SJSA1 (cell line): ENCODE data around the gene PITRM1. TPM values are rescaled to one million over a fixed set of nuclear protein-coding genes. Genes with fewer than 3 reads are reported as not detected.

Experiments used
- DNase-seq, 2 experiments: peaks; one replicate each; pipeline ENCODE4 v3.0.0-alpha.2; 2015 to 2020; ENCODE audit warnings: low spot score in 2 of 2, low read depth in 1 of 2
- H3K27ac ChIP-seq: fragments of 250-450 bp; sonication (Bioruptor Pico); 2 replicates; pipeline ENCODE4 v1.5.1; 2020; ENCODE audit warnings: mild to moderate bottlenecking, moderate library complexity
- H3K27me3 ChIP-seq: fragments of 250-450 bp; sonication (Bioruptor Pico); replicated peaks from 2 replicates; pipeline ENCODE4 v1.5.1; 2020; ENCODE audit warnings: mild to moderate bottlenecking, moderate library complexity
- H3K36me3 ChIP-seq: fragments of 250-450 bp; sonication (Bioruptor Pico); 2 replicates; pipeline ENCODE4 v1.5.1; 2020; ENCODE audit warnings: mild to moderate bottlenecking
- H3K4me1 ChIP-seq: fragments of 250-450 bp; sonication (Bioruptor Pico); replicated peaks from 2 replicates; pipeline ENCODE4 v1.6.1; 2021; ENCODE audit warnings: mild to moderate bottlenecking
- H3K4me3 ChIP-seq: fragments of 250-450 bp; sonication (Bioruptor Pico); 2 replicates; pipeline ENCODE4 v1.5.1; 2020; ENCODE audit warnings: mild to moderate bottlenecking
- H3K9me3 ChIP-seq: fragments of 250-450 bp; sonication (Bioruptor Pico); replicated peaks from 2 replicates; pipeline ENCODE4 v1.5.1; 2020; ENCODE audit warnings: mild to moderate bottlenecking
- total RNA-seq: library from RNA; depleted of rRNA; stranded (reverse); fragments of >200 nt; shearing (Covaris generic); gene quantifications from 2 replicates; pipeline ENCODE4 v1.2.3, GENCODE V29; 2014

Gene PITRM1
- total RNA-seq, 1 experiment from 2014 or later = 72.8 TPM

DNA sequence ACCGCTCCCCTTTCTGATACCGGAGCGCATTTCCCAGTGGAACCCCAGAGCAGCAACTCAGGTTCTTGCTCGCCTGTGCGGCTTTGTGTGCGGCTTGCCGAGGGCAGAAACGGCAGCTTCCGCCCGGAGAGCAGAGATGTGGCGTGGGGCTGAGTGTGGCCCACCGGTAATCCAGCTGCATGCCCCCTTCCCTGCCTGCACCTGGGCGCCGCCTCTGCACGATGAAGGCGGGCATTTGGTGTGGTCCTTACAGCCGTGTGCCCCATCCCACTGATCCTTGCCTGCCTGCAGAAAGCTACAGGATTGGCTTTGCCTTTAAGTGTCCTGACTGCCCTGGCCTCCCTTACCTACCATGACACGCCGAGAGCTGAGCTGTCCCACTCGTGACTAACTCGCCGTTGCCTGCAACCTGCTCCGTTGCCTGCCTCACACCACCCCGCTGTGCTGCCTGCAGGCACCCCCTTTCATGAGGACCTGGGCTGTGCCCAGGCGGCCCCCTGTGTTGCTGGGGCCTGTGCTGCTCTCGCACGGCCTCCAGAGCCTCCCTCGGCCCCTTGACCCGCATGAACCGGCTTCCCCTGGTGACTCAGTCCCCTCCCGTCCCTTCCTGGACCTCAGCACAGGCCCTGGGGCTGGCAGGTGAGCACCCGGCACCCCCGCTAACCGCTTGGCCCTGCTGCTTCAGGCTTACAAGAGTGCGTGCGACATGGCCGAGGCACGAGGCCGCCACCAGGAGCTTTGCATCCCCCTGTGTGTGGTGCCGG lies 48.0 kb downstream of the PITRM1 start:
- Histone ChIP-seq H3K27me3 (no peaks in the 10 kb centered on the region), H3K36me3 (peaks cover 98% of the 10 kb centered on the region), H3K4me1 (peaks cover 18% of the 10 kb centered on the region), H3K27ac (no peak overlapping the region), H3K4me3 (no peak overlapping the region), H3K9me3 (no peaks in the 10 kb centered on the region)
- no peak for DNase-seq

DNA sequence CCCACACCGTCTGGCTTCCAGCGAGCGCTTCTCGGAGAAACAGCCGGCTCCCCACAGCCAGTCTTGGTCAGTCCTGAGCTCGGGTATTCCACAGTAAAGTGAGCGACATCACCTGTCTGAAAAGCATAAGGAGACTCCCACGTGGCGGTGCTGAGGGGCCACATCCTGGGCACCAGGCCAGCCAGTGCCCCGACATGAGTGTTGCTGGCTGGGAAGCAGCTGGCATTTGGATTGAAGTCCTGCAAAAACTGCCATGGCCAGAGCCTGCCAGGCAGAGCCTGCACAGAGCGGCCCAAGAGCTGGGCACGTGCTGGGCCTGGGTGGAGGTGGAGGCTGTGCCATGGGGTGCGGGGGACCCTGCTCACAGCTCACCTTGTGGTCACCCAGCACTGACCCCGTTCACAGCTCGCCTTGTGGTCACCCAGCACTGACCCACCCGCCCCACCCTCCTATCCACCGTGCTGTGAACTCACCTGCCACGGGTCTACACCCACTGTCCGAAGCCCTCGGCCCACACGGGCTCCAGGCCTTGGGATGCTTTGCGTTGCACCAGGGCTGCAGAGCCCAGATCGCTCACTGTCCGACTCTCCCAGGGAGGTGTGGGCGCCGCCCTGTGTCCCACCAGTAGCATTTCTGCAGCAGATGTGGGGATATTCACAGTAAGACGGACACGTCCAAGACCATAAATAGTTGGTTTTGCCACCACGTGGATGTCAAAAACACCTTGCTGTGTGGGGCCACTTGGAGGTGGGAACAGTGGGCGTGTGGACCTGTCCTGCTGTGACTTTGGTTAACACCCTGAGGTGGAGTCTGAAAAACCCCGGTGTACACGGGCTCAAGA lies 48.8 kb downstream of the PITRM1 start:
- Histone ChIP-seq H3K4me1 (peaks cover 18% of the 10 kb centered on the region), H3K4me3 (no peak overlapping the region), H3K36me3 (peaks cover 98% of the 10 kb centered on the region), H3K9me3 (no peaks in the 10 kb centered on the region), H3K27me3 (no peaks in the 10 kb centered on the region), H3K27ac (no peak overlapping the region)
- no peak for DNase-seq

DNA sequence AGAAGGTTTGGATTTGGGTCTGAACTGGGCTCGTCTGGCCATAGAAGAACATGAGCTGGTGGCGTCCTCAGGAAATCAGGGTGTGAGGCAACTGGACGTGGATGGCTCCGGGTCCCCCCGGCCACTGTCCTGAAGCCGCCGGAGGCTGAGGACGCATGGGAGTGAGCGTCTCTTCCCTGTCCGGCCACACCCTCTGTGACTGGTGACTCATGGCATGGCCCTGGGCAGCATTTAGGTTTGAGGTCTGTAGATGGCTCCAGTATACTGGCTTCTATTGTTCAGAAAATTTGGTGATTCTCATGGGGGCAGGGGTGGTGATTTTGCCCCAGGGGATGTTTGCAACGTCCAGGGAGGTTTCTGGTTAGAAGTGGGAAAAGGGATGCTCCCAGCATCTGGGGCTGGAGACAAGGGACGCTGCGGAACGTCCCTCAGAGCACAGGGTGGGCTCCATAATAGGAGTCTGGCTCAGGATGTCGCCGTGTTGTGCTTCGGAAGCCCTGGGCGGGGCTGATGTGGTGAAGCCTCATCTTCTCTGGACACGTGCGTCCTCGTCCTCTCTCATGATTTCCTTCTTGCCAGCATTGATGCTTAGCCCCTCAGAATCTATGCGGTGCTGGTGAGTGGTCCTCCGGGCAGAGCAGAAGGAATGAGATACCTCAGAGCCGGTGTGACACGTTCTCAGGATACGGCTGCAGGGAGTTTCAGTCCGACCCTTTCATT lies 49.9 kb downstream of the PITRM1 start:
- H3K36me3 ChIP-seq = peaks cover 98% of the 10 kb centered on the region
- H3K4me3 ChIP-seq = no peak overlapping the region
- peaks cover 18% of the 10 kb centered on the region for H3K4me1 ChIP-seq
- H3K9me3 ChIP-seq = no peaks in the 10 kb centered on the region
- peak; percentile 83 to 89 for DNase-seq
- no peaks in the 10 kb centered on the region for H3K27me3 ChIP-seq
- H3K27ac ChIP-seq = peak overlapping the region; percentile 65

DNA sequence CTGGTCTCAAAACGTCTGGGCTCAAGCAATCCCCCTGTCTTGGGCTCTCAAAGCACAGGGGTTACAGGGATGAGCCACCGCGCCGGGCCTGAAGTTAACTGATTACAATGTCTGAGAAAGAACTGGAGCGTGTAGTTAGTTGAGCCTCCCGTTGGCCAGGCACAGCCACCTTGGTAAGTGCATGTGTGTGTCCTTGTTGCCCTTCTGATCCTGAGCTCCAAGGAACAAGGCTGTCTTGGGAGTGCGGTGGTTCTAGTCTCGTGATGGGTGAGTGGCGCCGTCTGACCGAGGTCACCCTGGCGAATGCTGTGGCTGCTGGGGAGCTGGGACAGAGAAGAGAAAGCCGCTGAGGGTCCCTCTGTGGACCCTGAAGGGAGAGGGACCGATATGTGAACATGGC lies 50.5 kb downstream of the PITRM1 start:
- Histone ChIP-seq H3K9me3 (no peaks in the 10 kb centered on the region), H3K4me1 (peaks cover 18% of the 10 kb centered on the region), H3K36me3 (peaks cover 98% of the 10 kb centered on the region), H3K4me3 (no peak overlapping the region), H3K27me3 (no peaks in the 10 kb centered on the region), H3K27ac (peak overlapping the region; percentile 65)
- DNase-seq = no peak

DNA sequence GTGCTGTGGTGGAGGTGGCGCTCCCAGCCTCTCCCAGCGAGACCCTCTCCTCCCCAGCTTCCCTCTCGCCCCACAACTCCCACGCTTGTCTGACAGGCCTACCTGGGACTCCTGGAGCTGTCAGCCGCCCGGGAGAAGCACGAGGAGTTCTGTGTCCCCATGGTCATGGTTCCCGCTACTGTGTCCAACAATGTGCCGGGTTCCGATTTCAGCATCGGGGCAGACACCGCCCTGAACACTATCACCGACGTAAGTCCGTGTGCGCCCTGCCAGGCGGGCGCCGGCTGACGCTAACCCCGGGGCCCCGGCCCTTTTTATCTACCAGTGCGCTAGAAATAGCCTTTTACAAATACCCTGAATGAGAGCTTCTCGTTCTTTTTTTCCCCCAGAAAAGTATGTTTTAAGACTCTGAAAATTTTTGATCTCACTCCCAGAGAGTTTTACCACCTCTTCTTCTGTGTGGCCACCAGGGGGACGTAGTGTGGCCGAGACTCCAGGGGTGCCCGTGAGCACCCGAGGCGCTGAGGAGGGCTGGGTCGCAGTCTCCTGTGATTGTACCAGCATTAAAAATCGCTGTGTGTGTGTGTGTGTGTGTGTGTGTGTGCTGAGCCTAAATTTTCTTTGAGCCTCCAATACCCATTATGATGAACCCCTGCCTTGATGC lies 52.7 kb downstream of the PITRM1 start:
- H3K9me3 ChIP-seq = no peaks in the 10 kb centered on the region
- no peaks in the 10 kb centered on the region for H3K27me3 ChIP-seq
- H3K27ac ChIP-seq = no peak overlapping the region
- peaks cover 18% of the 10 kb centered on the region for H3K4me1 ChIP-seq
- H3K4me3 ChIP-seq = no peak overlapping the region
- peaks cover 93% of the 10 kb centered on the region for H3K36me3 ChIP-seq
- DNase-seq = no peak

DNA sequence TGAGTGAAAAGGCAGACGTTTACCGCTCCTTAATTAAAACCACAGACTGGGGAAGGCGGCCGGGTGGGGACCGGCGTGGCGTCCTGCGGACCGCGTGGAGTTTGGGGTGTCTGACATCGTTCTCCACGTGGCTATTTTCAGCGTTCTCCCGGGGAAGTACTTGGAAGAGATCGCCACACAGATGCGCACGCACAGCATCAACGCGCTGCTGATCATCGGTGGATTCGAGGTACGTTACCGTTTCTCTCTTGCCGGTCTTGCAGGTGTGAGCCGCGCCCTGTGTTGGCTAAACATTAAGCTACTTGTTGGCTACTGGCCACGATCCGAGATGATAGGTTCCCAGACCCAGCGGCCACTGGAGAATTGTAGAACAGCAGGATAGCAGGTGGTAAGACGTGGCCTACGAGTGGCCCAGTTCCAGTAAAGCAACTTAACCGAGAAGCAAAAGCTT lies 53.9 kb downstream of the PITRM1 start:
- Histone ChIP-seq H3K27ac (no peak overlapping the region), H3K4me3 (no peak overlapping the region), H3K36me3 (peaks cover 93% of the 10 kb centered on the region), H3K4me1 (peaks cover 18% of the 10 kb centered on the region), H3K9me3 (no peaks in the 10 kb centered on the region), H3K27me3 (no peaks in the 10 kb centered on the region)
- no peak for DNase-seq

DNA sequence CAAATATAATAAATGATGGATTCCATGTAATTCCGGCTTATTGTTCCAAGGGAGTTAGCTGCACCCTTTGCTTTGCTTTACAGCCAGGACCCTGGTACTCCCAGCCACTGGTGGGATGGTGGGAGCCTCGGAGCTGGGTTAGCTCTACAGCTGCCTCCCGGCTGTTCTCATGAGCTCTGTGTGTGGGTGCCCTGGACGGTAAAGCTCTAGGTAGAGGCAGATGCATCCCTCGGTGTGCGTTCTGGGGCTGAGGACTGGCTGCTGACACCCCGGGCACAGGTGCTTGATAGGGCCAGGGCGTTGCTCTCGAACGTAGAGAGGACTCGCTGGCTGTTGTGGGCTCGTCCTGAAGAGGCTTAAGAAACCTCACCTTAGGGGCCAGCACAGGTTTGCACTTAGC lies 55.1 kb downstream of the PITRM1 start:
- Histone ChIP-seq H3K36me3 (peaks cover 93% of the 10 kb centered on the region), H3K4me1 (peaks cover 7% of the 10 kb centered on the region), H3K27ac (no peak overlapping the region), H3K27me3 (no peaks in the 10 kb centered on the region), H3K4me3 (no peak overlapping the region), H3K9me3 (no peaks in the 10 kb centered on the region)
- no peak for DNase-seq

DNA sequence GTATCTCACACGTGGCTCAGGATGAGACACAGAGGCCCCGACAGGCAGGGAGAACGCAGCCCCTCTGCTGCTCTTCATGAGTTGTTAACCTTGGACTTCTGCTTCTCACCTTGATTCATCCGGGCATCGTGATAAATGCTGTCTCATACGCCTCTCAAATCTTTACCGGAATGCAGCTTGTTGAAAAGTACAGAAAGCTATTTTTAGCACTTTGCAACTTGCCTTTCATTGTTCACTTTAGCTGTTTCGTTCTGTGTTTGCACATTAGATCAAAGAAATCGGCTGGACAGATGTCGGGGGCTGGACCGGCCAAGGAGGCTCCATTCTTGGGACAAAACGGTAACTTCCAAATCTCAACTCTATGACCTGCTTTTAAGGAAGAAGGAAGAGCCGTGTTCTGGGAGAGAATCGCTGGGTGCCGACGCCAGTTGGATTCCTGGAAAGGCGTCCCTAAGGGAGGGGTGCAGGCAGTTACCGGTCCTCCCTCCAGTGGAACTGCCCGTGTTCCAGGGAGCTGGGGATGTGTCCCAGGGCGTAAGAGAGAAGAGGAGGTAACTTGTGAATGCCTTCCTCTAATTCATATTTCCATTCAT lies 56.0 kb downstream of the PITRM1 start:
- Histone ChIP-seq H3K27me3 (no peaks in the 10 kb centered on the region), H3K36me3 (peaks cover 94% of the 10 kb centered on the region), H3K4me3 (no peak overlapping the region), H3K4me1 (no peaks in the 10 kb centered on the region), H3K27ac (no peak overlapping the region), H3K9me3 (no peaks in the 10 kb centered on the region)
- DNase-seq = no peak

DNA sequence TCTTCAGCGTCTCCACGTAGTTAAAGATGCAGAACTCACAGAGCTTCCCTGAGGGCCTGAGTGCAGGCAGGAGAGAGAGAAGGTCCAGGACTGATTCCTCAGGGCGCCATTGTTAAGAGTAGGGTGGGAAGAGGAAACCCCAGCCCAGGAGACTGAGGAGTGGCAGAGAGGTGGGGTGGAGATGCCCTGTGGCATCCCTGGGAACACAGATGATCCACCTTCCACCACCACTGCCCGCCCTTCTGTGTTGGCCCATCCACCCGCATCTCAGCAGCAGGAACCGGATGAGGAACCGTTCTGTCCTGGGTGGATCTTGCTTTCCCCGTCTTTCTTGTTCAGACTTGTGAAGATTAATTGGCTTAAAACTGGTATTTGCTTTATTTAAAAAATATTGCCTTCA lies 56.9 kb downstream of the PITRM1 start:
- peaks cover 3% of the 10 kb centered on the region; the same call in 1 of the 2 replicates for H3K4me1 ChIP-seq
- H3K9me3 ChIP-seq = no peaks in the 10 kb centered on the region
- H3K27me3 ChIP-seq = no peaks in the 10 kb centered on the region
- H3K27ac ChIP-seq = no peak overlapping the region
- no peak for DNase-seq
- no peak overlapping the region for H3K4me3 ChIP-seq
- peaks cover 95% of the 10 kb centered on the region for H3K36me3 ChIP-seq

DNA sequence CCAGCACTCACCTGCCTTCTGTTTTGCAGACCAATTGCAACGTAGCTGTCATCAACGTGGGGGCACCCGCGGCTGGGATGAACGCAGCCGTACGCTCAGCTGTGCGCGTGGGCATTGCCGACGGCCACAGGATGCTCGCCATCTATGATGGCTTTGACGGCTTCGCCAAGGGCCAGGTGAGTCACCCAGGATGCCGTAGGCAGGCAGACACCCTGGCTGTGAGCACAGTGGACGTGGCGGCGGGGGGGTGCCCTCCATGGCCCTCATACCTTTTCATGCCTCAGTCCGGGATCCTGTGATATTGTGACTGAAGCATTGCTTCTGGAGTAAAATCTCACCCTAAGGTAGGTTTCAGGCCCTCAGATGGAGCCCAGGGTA lies 59.2 kb downstream of the PITRM1 start:
- H3K27me3 ChIP-seq = no peaks in the 10 kb centered on the region
- H3K4me1 ChIP-seq = peaks cover 15% of the 10 kb centered on the region; the same call in 1 of the 2 replicates
- H3K27ac ChIP-seq = no peak overlapping the region
- DNase-seq = no peak
- H3K9me3 ChIP-seq = no peaks in the 10 kb centered on the region
- no peak overlapping the region for H3K4me3 ChIP-seq
- H3K36me3 ChIP-seq = peaks cover 95% of the 10 kb centered on the region

DNA sequence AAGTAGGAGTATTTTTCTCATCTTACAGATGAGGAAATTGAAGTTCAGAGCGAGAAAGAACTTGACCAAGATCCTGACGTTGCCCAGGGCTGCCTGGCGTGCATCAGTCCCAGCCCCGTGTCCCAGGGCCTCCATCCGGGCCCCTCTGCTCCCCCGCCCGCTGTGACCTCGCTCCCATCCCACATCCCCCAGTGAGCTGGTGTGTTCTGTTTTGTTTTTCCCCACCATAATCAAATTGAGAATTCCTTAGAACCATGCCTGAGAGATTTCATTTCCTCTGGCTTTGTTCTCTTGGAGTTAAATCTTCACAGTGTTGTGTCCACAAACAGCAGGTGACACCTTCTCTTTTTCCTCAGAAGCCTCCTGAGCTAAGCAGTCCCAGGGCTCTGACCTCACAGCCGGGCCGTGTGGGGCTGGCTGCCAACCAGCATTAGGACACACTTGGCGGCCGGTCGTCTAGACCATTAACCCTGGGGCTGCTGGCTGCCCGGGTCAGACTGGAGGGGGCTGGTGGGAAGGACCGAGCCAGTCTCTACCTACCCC lies 60.9 kb downstream of the PITRM1 start:
- Histone ChIP-seq H3K9me3 (no peaks in the 10 kb centered on the region), H3K4me1 (peaks cover 30% of the 10 kb centered on the region), H3K4me3 (no peak overlapping the region), H3K36me3 (peaks cover 89% of the 10 kb centered on the region), H3K27ac (no peak overlapping the region), H3K27me3 (no peaks in the 10 kb centered on the region)
- DNase-seq = no peak

DNA sequence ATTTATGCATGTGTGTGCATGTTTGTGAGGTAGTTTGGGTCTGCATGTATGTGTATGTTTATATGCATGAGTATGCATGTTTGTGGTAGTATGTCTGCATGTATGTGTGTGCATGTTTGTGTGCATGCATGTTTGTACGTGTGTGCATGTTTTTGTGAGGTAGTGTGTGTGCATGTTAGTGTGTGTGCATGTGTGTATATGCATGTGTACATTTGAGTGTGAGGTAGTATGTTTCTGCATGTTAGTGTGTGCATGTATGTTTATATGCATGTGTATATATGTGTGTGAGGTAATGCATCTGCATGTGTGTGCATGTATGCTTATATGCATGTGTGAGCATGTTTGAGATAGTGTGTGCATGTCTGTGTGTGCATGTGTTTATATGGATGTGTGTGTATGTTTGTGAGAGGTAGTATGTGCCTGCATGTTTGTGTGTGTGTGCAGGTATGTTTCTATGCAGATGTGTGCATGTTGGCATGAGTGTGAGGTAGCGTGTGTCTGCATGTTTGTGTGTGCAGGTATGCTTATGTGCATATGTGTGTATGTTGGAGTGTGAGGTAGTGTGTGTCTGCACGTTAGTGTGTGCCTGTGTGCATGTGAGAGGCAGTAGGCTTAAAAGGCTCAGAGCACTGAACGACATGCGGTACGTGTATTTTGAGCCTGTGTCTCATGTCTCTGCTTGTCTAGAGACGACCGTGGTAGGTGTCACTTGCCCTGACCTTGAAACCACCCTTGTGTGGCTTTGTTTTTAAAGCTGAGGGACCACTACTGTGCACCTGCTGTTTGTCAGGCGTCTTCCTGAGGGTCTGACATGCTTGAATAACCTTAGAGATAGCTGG lies 61.6 kb downstream of the PITRM1 start:
- no peak for DNase-seq
- Histone ChIP-seq H3K27me3 (no peaks in the 10 kb centered on the region), H3K4me3 (no peak overlapping the region), H3K4me1 (peaks cover 30% of the 10 kb centered on the region), H3K36me3 (peaks cover 82% of the 10 kb centered on the region), H3K27ac (no peak overlapping the region), H3K9me3 (no peaks in the 10 kb centered on the region)
